Testis (tissue), 2 donors: Measurements from ENCODE around the gene SMCO4.

Experiments used
- POLR2A ChIP-seq: fragments of 450-650 bp; IDR thresholded peaks from one replicate; pipeline ENCODE4 v1.6.1; 2017; ENCODE audit warnings: antibody characterized with exemption, mild to moderate bottlenecking, moderate library complexity
- TF ChIP-seq, protein P1 (sequence below), 3 experiments: fragments of 450-650 bp in 2 of 3; fragments of 200-600 bp in 1 of 3; sonication (generic) in 1 of 3; IDR thresholded peaks; one replicate each; pipeline ENCODE4 v1.5.1; 2016 to 2019; ENCODE audit warnings: antibody characterized with exemption in 3 of 3, mild to moderate bottlenecking in 2 of 3, moderate library complexity in 1 of 3

DNA sequence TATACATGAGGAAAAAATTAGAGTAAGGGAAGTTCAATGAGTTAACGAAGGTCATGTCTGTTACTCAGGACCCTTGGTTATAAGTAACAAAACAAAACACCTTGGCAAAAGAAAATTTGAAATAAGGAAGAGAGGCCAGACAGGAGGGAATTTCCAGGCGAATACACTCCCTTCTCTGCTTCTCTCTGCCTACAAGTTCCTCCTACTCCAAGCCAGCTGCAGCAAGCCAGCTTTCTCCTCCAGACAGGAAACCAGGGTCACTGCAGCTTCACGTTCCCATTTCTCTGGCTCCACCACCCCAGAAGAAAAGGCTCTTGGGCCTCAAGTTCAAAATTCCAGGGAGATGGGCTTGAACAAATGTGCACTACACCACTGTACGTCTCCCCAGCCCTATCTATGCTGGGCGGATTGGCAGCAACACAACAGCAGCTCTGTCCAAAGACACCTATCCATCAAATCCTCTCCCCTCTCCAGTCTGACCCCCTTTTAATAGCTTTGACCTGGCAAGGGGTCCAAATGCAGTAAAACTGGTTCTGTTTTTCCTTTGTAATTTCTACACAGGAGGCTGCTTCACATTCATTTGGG lies 27.7 kb downstream of the SMCO4 start:
- TF ChIP-seq, protein P1, sequence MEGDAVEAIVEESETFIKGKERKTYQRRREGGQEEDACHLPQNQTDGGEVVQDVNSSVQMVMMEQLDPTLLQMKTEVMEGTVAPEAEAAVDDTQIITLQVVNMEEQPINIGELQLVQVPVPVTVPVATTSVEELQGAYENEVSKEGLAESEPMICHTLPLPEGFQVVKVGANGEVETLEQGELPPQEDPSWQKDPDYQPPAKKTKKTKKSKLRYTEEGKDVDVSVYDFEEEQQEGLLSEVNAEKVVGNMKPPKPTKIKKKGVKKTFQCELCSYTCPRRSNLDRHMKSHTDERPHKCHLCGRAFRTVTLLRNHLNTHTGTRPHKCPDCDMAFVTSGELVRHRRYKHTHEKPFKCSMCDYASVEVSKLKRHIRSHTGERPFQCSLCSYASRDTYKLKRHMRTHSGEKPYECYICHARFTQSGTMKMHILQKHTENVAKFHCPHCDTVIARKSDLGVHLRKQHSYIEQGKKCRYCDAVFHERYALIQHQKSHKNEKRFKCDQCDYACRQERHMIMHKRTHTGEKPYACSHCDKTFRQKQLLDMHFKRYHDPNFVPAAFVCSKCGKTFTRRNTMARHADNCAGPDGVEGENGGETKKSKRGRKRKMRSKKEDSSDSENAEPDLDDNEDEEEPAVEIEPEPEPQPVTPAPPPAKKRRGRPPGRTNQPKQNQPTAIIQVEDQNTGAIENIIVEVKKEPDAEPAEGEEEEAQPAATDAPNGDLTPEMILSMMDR (IDR thresholded peaks at IDR 0.05): no peak
- no peak for TF ChIP-seq POLR2A
